Measurements from ENCODE around the gene DYNC2LI1. TPM values are rescaled to one million over a fixed set of nuclear protein-coding genes. Genes with fewer than 3 reads are reported as not detected.
A peak's percentile ranks its signal among the peaks of the same experiment; 100 is the strongest.

The DYNC2LI1 gene
- total RNA-seq, 2 donors from 2014 or later, result 2.8 to 4.7 TPM

- H3K9me3 ChIP-seq (ENCODE audit: control insufficient read depth, low read length, poor library complexity, severe bottlenecking), result no peaks in the 10 kb centered on the region
- Mint-ChIP-seq H3K36me3 (ENCODE audit: low read depth) (no peaks in the 10 kb centered on the region), H3K4me1 (no peaks in the 10 kb centered on the region), H3K4me3 (no peak overlapping the region), H3K27ac (no peak overlapping the region), H3K27me3 (peaks cover 36% of the 10 kb centered on the region)
- ATAC-seq, result no peak
- DNase-seq, result no peak
These were observed 74.4 kb downstream of the DYNC2LI1 start for GRCh38 chr2:43848214-43848613.

- no peaks in the 10 kb centered on the region for H3K36me3 Mint-ChIP-seq (ENCODE audit: low read depth)
- DNase-seq (no peak), ATAC-seq (no peak)
- peak overlapping the region; percentile 43 for H3K27ac Mint-ChIP-seq
- H3K27me3 Mint-ChIP-seq, result peaks cover 63% of the 10 kb centered on the region
- no peaks in the 10 kb centered on the region for H3K9me3 ChIP-seq (ENCODE audit: control insufficient read depth, low read length, poor library complexity, severe bottlenecking)
- no peak overlapping the region for H3K4me3 Mint-ChIP-seq
- no peaks in the 10 kb centered on the region for H3K4me1 Mint-ChIP-seq
These were observed 77.5 kb downstream of the DYNC2LI1 start for GRCh38 chr2:43851011-43851980.

DNA sequence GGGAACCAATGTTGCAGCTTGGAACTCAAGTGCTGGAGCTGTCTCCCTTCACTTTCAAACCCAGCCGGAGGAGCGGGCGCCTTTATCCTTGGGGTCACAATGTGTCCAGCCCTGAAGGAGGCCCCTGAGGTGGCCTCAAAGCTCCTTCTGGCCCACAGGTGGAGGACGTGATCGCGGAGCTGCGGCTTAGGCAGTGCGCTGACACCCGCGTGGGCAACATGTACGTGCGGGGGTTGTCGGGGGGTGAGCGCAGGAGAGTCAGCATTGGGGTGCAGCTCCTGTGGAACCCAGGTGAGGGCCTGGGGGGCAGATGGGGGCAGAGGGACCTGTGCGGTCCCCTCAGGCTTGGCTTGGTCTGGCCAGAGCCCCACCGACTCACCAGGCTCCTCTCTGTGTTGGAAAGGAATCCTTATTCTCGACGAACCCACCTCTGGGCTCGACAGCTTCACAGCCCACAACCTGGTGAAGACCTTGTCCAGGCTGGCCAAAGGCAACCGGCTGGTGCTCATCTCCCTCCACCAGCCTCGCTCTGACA is 78.4 kb downstream of the DYNC2LI1 start:
- no peak for DNase-seq
- H3K27ac Mint-ChIP-seq, result no peak overlapping the region
- no peaks in the 10 kb centered on the region for H3K4me1 Mint-ChIP-seq
- H3K27me3 Mint-ChIP-seq, result peaks cover 63% of the 10 kb centered on the region
- no peak for ATAC-seq
- no peaks in the 10 kb centered on the region for H3K9me3 ChIP-seq (ENCODE audit: control insufficient read depth, low read length, poor library complexity, severe bottlenecking)
- no peaks in the 10 kb centered on the region for H3K36me3 Mint-ChIP-seq (ENCODE audit: low read depth)
- no peak overlapping the region for H3K4me3 Mint-ChIP-seq

DNA sequence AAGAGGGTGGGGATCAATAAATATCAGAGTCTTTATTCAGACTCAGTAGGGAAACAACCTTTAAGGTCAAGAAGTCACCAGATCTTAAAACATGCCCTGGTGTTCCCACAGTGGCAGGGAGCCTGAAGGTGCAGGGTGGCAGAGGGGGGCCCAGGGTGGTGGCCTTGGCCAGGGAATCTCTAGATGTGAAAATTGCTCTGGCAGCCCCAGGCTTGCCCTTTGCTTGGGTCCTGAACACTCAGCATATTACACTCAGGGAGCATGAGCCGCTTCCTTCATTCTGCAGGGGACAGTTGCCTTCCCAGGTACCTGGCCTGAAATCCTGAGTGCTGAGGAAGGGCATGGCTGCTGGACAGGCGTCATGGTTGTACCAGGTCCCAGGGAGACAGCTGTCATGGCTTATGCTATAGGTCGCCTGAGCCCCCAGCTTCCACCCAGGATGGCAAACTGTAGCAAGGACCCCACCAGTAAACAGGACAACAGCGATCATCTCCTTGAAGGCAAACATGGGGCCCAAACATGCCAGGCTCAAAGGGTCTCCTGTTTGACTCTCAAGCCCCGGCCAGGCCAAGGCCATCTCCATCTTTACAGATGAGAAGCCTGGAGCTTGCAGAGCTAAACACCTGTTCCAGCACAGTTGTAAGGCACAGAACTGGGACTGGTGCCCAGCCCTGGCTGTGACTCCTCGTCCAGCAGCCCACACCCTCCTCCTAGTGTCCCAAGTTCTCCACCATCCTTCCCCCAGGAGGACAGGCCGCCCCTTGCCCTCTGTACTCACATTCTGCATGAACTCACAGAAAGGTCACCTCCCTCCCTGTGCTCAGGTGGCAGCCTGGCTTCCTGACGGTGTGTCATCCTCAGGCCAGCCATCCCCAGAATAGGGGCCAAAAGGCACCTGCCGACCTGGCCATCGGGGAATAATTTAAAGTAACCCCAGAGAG is 79.6 kb downstream of the DYNC2LI1 start:
- Mint-ChIP-seq H3K4me1 (no peaks in the 10 kb centered on the region), H3K36me3 (ENCODE audit: low read depth) (no peaks in the 10 kb centered on the region), H3K27ac (no peak overlapping the region), H3K4me3 (no peak overlapping the region), H3K27me3 (peaks cover 68% of the 10 kb centered on the region)
- no peaks in the 10 kb centered on the region for H3K9me3 ChIP-seq (ENCODE audit: control insufficient read depth, low read length, poor library complexity, severe bottlenecking)
- ATAC-seq (no peak), DNase-seq (no peak)

DNA sequence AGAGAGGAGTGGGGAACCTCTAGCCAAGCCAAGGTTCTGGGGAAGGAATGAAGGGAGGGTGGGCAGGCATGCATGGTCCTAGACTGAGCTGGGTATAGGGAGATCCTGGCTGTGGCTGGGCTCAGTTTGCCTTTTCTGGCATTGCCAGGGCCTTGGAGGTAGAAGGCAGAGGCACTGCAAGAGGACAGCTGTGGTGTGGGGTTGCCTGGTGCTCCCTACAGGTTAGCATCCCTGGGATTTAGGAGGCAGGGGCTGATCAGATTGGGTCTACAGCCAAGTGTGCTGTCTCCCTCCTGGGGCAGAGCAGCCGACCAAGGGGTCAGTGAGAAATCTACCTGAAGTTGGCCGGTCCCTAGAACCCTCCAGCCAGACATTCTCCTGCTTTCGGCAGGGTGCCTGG is 80.8 kb downstream of the DYNC2LI1 start:
- Mint-ChIP-seq H3K27ac (no peak overlapping the region), H3K4me1 (no peaks in the 10 kb centered on the region), H3K4me3 (no peak overlapping the region), H3K36me3 (ENCODE audit: low read depth) (no peaks in the 10 kb centered on the region), H3K27me3 (peaks cover 81% of the 10 kb centered on the region)
- ATAC-seq, result no peak
- H3K9me3 ChIP-seq (ENCODE audit: control insufficient read depth, low read length, poor library complexity, severe bottlenecking), result no peaks in the 10 kb centered on the region
- DNase-seq, result no peak

GRCh38 chr2:43855292-43855691 is 81.5 kb downstream of the DYNC2LI1 start:
- Mint-ChIP-seq H3K36me3 (ENCODE audit: low read depth) (no peaks in the 10 kb centered on the region), H3K4me1 (no peaks in the 10 kb centered on the region), H3K27me3 (peaks cover 87% of the 10 kb centered on the region), H3K4me3 (no peak overlapping the region), H3K27ac (no peak overlapping the region)
- no peaks in the 10 kb centered on the region for H3K9me3 ChIP-seq (ENCODE audit: control insufficient read depth, low read length, poor library complexity, severe bottlenecking)
- DNase-seq (no peak), ATAC-seq (no peak)

Other genes starting within 250 kb of the DYNC2LI1 start
- 10 to 100 TPM; 40.1 to 41.0 TPM for gene THADA, start 178.0 kb upstream of the DYNC2LI1 start, total RNA-seq
- under 1 TPM in 1 of 2 donors, not detected in 1; 0.75 TPM for gene PLEKHH2, start 136.8 kb upstream of the DYNC2LI1 start, total RNA-seq
- gene C1GALT1C1L, start 97.6 kb upstream of the DYNC2LI1 start, total RNA-seq, result not detected
- not detected for gene ABCG5, start 64.8 kb downstream of the DYNC2LI1 start, total RNA-seq
- not detected for gene ABCG8, start 64.9 kb downstream of the DYNC2LI1 start, total RNA-seq
- gene LRPPRC, start 221.9 kb downstream of the DYNC2LI1 start, total RNA-seq, result 10 to 100 TPM; 59.8 to 60.7 TPM